SJCRH30 (cell line): ENCODE measurements around the gene GPR32. TPM values are rescaled to one million over a fixed set of nuclear protein-coding genes. Genes with fewer than 3 reads are reported as not detected.
A peak's percentile ranks its signal among the peaks of the same experiment; 100 is the strongest.
"Not testable (repeated sequence)": the region's sequence is repeated elsewhere in the genome, so short reads cannot be mapped to it uniquely, and the experiment has no call there.

Experiments
- DNase-seq, 2 experiments: peaks; one replicate each; pipeline ENCODE4 v3.0.0-alpha.2; 2015 to 2020
- H3K27ac ChIP-seq: fragments of 250-450 bp; sonication (Bioruptor Pico); 2 replicates; pipeline ENCODE4 v1.5.1; 2020; ENCODE audit warnings: mild to moderate bottlenecking, moderate library complexity
- H3K27me3 ChIP-seq: fragments of 250-450 bp; sonication (Bioruptor Pico); 2 replicates; pipeline ENCODE4 v1.5.1; 2020; ENCODE audit warnings: mild to moderate bottlenecking, moderate library complexity
- H3K36me3 ChIP-seq: fragments of 250-450 bp; sonication (Bioruptor Pico); 2 replicates; pipeline ENCODE4 v1.5.1; 2020; ENCODE audit warnings: mild to moderate bottlenecking, moderate library complexity
- H3K4me1 ChIP-seq: fragments of 250-450 bp; sonication (Bioruptor Pico); 2 replicates; pipeline ENCODE4 v1.5.1; 2020; ENCODE audit warnings: mild to moderate bottlenecking, moderate library complexity
- H3K4me3 ChIP-seq: fragments of 250-450 bp; sonication (Bioruptor Pico); 2 replicates; pipeline ENCODE4 v1.5.1; 2020; ENCODE audit warnings: mild to moderate bottlenecking, moderate library complexity
- H3K9me3 ChIP-seq: fragments of 250-450 bp; sonication (Bioruptor Pico); replicated peaks from 2 replicates; pipeline ENCODE4 v1.5.1; 2020; ENCODE audit warnings: mild to moderate bottlenecking, moderate library complexity
- total RNA-seq: library from RNA; depleted of rRNA; stranded (reverse); fragments of >200 nt; shearing (Covaris generic); gene quantifications from 2 replicates; pipeline ENCODE4 v1.2.3, GENCODE V29; 2014

The GPR32 gene
- total RNA-seq, 1 experiment from 2014 or later: not detected

GRCh38 chr19:50739132-50739913, 30.9 kb upstream of the GPR32 start:
- Histone ChIP-seq H3K9me3 (no peaks in the 10 kb centered on the region), H3K4me3 (no peak overlapping the region), H3K36me3 (no peaks in the 10 kb centered on the region), H3K27ac (no peak overlapping the region), H3K27me3 (no peaks in the 10 kb centered on the region), H3K4me1 (no peaks in the 10 kb centered on the region)
- no peak for DNase-seq

DNA sequence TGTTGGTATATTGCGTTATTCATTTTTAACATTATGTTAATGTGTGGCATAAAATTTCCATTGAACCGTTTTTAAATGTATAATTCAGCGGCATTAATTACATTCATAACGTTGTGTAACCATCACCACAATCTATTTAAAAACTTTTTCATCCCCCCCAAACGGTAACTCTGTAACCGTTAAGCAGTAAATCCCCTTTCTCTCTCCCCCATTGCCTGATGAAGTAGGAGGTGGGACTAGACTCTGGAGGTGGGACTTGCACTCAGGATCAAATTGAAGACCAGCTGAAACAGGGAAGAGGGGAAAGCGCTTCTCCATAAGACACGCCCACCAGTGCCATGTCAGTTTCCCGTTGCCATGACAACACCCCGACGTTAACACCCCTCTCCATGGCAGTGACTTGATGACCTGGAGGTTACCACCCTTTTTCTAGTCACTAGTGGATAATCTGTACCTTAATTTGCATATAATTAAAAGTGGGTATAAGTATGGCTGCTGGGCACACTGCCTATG, 30.3 kb upstream of the GPR32 start:
- Histone ChIP-seq H3K27ac (no peak overlapping the region), H3K4me3 (no peak overlapping the region), H3K4me1 (no peaks in the 10 kb centered on the region), H3K27me3 (no peaks in the 10 kb centered on the region), H3K9me3 (no peaks in the 10 kb centered on the region), H3K36me3 (no peaks in the 10 kb centered on the region)
- no peak for DNase-seq

- no peak overlapping the region for H3K27ac ChIP-seq
- no peaks in the 10 kb centered on the region for H3K36me3 ChIP-seq
- no peaks in the 10 kb centered on the region for H3K27me3 ChIP-seq
- no peak for DNase-seq
- no peaks in the 10 kb centered on the region for H3K4me1 ChIP-seq
- no peaks in the 10 kb centered on the region for H3K9me3 ChIP-seq
- no peak overlapping the region for H3K4me3 ChIP-seq
Observed at GRCh38 chr19:50741179-50741933, 28.9 kb upstream of the GPR32 start.

DNA sequence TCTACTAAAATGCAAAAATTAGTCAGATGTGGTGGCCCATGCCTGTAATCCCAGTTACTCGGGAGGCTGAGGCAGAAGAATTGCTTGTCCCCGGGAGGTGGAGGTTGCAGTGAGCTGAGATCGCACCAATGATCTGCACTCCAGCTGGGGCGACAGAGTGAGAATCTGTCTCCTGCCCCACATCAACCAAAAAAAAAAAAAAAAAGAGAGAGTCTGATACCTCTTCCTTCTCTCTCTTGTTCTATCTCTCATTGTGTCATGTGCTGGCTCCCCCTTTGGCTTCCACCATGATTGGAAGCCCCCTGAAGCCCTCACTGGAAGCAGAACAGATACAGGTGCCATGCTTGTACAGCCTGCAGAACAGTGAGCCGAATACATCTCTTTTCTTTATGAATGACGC, 26.7 kb upstream of the GPR32 start:
- DNase-seq: no peak
- Histone ChIP-seq H3K9me3 (no peaks in the 10 kb centered on the region), H3K36me3 (no peaks in the 10 kb centered on the region), H3K27ac (no peak overlapping the region), H3K4me3 (no peak overlapping the region), H3K4me1 (no peaks in the 10 kb centered on the region), H3K27me3 (no peaks in the 10 kb centered on the region)

GRCh38 chr19:50745221-50745620, 25.0 kb upstream of the GPR32 start:
- Histone ChIP-seq H3K4me3 (no peak overlapping the region), H3K4me1 (no peaks in the 10 kb centered on the region), H3K27ac (no peak overlapping the region), H3K27me3 (peaks cover under 1% of the 10 kb centered on the region; the same call in 1 of the 2 replicates), H3K9me3 (no peaks in the 10 kb centered on the region), H3K36me3 (no peaks in the 10 kb centered on the region)
- no peak for DNase-seq

GRCh38 chr19:50747141-50747540, 23.1 kb upstream of the GPR32 start:
- not testable (repeated sequence) for H3K4me3 ChIP-seq, H3K9me3 ChIP-seq, H3K27ac ChIP-seq, H3K4me1 ChIP-seq, H3K36me3 ChIP-seq, H3K27me3 ChIP-seq, DNase-seq

DNA sequence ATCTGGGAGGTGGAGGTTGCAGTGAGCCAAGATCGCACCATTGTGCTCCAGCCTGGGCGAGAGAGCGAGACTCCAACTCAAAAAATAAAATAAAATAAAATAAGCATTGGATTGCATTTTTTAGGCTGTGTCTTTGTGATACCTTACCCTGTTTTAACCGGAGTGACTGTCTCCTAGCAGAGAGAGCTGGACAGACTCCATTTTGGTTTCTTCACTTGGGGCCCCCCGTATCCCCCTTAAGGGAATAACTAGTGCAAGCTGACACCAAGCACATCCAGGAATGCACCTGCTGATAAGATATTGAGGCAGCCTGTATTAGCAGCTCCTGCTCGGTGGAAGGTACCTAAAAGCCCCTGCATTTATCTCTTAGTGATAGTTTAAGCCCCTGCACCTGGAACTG, 20.8 kb upstream of the GPR32 start:
- no peak overlapping the region for H3K27ac ChIP-seq
- H3K9me3 ChIP-seq: no peaks in the 10 kb centered on the region
- no peak for DNase-seq
- H3K4me1 ChIP-seq: no peaks in the 10 kb centered on the region
- H3K36me3 ChIP-seq: no peaks in the 10 kb centered on the region
- H3K4me3 ChIP-seq: no peak overlapping the region
- H3K27me3 ChIP-seq: peaks cover 6% of the 10 kb centered on the region; the same call in 1 of the 2 replicates

DNA sequence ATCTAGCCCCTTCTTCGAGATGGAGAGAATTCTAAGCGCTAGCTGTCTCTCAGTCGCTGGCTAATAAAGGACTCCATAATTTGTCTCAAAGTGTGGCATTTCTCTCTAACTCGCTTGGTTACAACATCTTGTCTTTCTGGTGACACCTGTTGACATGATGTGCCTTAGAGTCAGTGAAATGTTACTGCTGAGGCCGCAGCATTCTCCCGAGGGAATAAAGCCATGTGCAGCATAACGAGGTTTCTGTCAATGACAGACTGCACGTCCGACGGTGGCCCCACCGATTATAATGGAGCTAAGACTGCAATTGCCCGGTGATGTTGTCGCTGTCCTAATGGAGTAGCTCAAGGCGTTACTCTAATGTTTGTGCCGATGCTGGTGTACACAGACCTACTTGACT, 20.3 kb upstream of the GPR32 start:
- no peaks in the 10 kb centered on the region for H3K9me3 ChIP-seq
- no peak for DNase-seq
- H3K4me1 ChIP-seq: no peaks in the 10 kb centered on the region
- no peaks in the 10 kb centered on the region for H3K36me3 ChIP-seq
- H3K27ac ChIP-seq: no peak overlapping the region
- H3K4me3 ChIP-seq: no peak overlapping the region
- peaks cover 6% of the 10 kb centered on the region; the same call in 1 of the 2 replicates for H3K27me3 ChIP-seq

GRCh38 chr19:50753879-50754278, 16.4 kb upstream of the GPR32 start:
- Histone ChIP-seq H3K9me3 (no peaks in the 10 kb centered on the region), H3K36me3 (no peaks in the 10 kb centered on the region), H3K4me3 (no peak overlapping the region), H3K27ac (no peak overlapping the region), H3K4me1 (no peaks in the 10 kb centered on the region), H3K27me3 (peaks cover 9% of the 10 kb centered on the region)
- no peak for DNase-seq

- not testable (repeated sequence) for H3K27me3 ChIP-seq, DNase-seq, H3K9me3 ChIP-seq, H3K27ac ChIP-seq, H3K4me3 ChIP-seq, H3K36me3 ChIP-seq, H3K4me1 ChIP-seq
Observed at GRCh38 chr19:50756244-50756643, 14.0 kb upstream of the GPR32 start.

GRCh38 chr19:50757624-50758023, 12.6 kb upstream of the GPR32 start:
- not testable (repeated sequence) for H3K36me3 ChIP-seq, DNase-seq, H3K27ac ChIP-seq, H3K9me3 ChIP-seq, H3K4me3 ChIP-seq, H3K4me1 ChIP-seq, H3K27me3 ChIP-seq

- not testable (repeated sequence) for H3K9me3 ChIP-seq, H3K27me3 ChIP-seq, H3K36me3 ChIP-seq, H3K4me1 ChIP-seq, H3K27ac ChIP-seq, H3K4me3 ChIP-seq, DNase-seq
Observed at GRCh38 chr19:50759076-50759475, 11.2 kb upstream of the GPR32 start.

- H3K4me1 ChIP-seq: no peaks in the 10 kb centered on the region
- no peak overlapping the region for H3K27ac ChIP-seq
- no peaks in the 10 kb centered on the region for H3K36me3 ChIP-seq
- H3K4me3 ChIP-seq: no peak overlapping the region
- no peaks in the 10 kb centered on the region for H3K9me3 ChIP-seq
- DNase-seq: peak in 1 of 2 experiments; percentile 52
- H3K27me3 ChIP-seq: peaks cover 6% of the 10 kb centered on the region; the same call in 1 of the 2 replicates
Observed at GRCh38 chr19:50759886-50760285, 10.4 kb upstream of the GPR32 start.

- H3K27me3 ChIP-seq, H3K36me3 ChIP-seq, H3K9me3 ChIP-seq, H3K4me3 ChIP-seq, DNase-seq, H3K4me1 ChIP-seq, H3K27ac ChIP-seq: not testable (repeated sequence)
Observed at GRCh38 chr19:50761501-50761900, 8.8 kb upstream of the GPR32 start.

- DNase-seq, H3K36me3 ChIP-seq: not testable (repeated sequence)
Observed at GRCh38 chr19:50763521-50763920, 6.7 kb upstream of the GPR32 start.

More at GRCh38 chr19:50763521-50763920, 6.7 kb upstream of the GPR32 start:
- not testable (repeated sequence) for H3K9me3 ChIP-seq, H3K27me3 ChIP-seq, H3K4me1 ChIP-seq, H3K27ac ChIP-seq, H3K4me3 ChIP-seq
